ENCODE results near the gene OR6C74. TPM values are rescaled to one million over a fixed set of nuclear protein-coding genes. Genes with fewer than 3 reads are reported as not detected.

OR6C74 gene
- total and polyA plus RNA-seq, 12 donors = not detected

DNA sequence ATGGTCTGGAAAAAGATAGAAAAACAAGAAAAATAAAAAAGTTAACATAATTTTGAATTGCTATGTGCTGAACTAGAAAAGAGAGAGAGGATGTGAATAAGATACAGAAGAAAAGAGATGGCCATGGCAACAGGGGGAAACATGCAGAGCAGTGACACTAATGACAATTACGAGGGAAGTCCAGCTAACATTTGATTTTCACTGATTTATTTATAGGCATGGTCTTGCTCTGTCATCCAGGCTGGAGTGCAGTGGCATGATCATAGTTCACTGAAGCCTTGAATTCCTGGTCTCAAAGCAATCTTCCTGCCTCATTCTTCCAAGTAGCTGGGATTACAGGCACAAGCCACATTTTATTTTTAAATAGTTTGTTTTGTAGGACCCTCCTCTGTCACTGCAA, 1.8 kb downstream of the OR6C74 start:
- no peak overlapping the region for H3K4me3 ChIP-seq
- ATAC-seq = no peak
- no peaks in the 10 kb centered on the region for H3K36me3 ChIP-seq
- H3K27me3 ChIP-seq = no peaks in the 10 kb centered on the region
- no peaks in the 10 kb centered on the region for H3K4me1 ChIP-seq
- intact Hi-C loops (cut with DNase I) = no loop called here
- no peaks in the 10 kb centered on the region for H3K9me3 ChIP-seq
- DNase-seq = no peak
- WGBS, 2 donors = 35 to 46% methylated on average over 1 of the region's 1 CpG
- no peak overlapping the region for H3K27ac ChIP-seq
- TF ChIP-seq CTCF (IDR thresholded peaks at IDR 0.05) = no peak

GRCh38 chr12:55250944-55251343, 6.5 kb downstream of the OR6C74 start:
- intact Hi-C loops (cut with DNase I) = no loop called here
- Histone ChIP-seq H3K9me3 (no peaks in the 10 kb centered on the region), H3K27me3 (no peaks in the 10 kb centered on the region), H3K4me3 (no peak overlapping the region), H3K27ac (no peak overlapping the region), H3K4me1 (no peaks in the 10 kb centered on the region), H3K36me3 (no peaks in the 10 kb centered on the region)
- WGBS, 2 donors = 59% methylated on average over 3 of the region's 3 CpGs
- no peak for TF ChIP-seq CTCF (IDR thresholded peaks at IDR 0.05)
- ATAC-seq (no peak), DNase-seq (no peak)

DNA sequence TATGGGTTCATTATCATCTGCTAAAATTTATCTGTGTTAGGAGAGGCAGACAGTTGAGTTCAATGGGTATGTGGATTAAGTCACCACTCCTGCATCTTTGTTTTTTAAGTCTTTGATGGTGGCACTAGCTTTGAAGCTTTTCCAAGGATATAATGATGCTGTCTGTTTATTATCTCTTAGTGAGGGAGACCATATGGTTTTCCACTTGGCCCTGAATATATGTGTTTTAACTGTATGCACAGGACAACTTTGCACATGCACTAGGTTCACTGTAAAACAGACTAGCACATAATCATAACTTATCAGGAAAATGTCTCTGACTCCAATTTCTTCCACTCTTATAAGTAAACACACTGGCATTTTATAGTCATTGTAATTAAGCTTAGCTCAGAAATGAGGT, 8.9 kb downstream of the OR6C74 start:
- Histone ChIP-seq H3K4me1 (no peaks in the 10 kb centered on the region), H3K9me3 (no peaks in the 10 kb centered on the region), H3K27ac (no peak overlapping the region), H3K36me3 (no peaks in the 10 kb centered on the region), H3K4me3 (no peak overlapping the region), H3K27me3 (no peaks in the 10 kb centered on the region)
- no peak for ATAC-seq
- no peak for TF ChIP-seq CTCF (IDR thresholded peaks at IDR 0.05)
- no peak for DNase-seq
- intact Hi-C loops (cut with DNase I) = no loop called here

GRCh38 chr12:55256831-55257230, 12.4 kb downstream of the OR6C74 start:
- no peak overlapping the region for H3K27ac ChIP-seq
- H3K4me3 ChIP-seq = no peak overlapping the region
- intact Hi-C loops (cut with DNase I) = no loop called here
- DNase-seq (no peak), ATAC-seq (no peak)
- no peak for TF ChIP-seq CTCF (IDR thresholded peaks at IDR 0.05)
- H3K27me3 ChIP-seq = no peaks in the 10 kb centered on the region
- no peaks in the 10 kb centered on the region for H3K4me1 ChIP-seq
- H3K36me3 ChIP-seq = no peaks in the 10 kb centered on the region
- no peaks in the 10 kb centered on the region for H3K9me3 ChIP-seq
- 89 to 90% methylated on average over 4 of the region's 4 CpGs for WGBS, 2 donors

GRCh38 chr12:55258303-55258702, 13.9 kb downstream of the OR6C74 start:
- H3K36me3 ChIP-seq = no peaks in the 10 kb centered on the region
- intact Hi-C loops (cut with DNase I) = no loop called here
- no peak overlapping the region for H3K4me3 ChIP-seq
- no peak for DNase-seq
- no peaks in the 10 kb centered on the region for H3K27me3 ChIP-seq
- no peak for ATAC-seq
- TF ChIP-seq CTCF (IDR thresholded peaks at IDR 0.05) = no peak
- no peaks in the 10 kb centered on the region for H3K9me3 ChIP-seq
- 57 to 66% methylated on average over 2 of the region's 2 CpGs for WGBS, 2 donors
- no peaks in the 10 kb centered on the region for H3K4me1 ChIP-seq
- no peak overlapping the region for H3K27ac ChIP-seq
